ENCODE data around the gene USP46.

USP46 gene

DNA sequence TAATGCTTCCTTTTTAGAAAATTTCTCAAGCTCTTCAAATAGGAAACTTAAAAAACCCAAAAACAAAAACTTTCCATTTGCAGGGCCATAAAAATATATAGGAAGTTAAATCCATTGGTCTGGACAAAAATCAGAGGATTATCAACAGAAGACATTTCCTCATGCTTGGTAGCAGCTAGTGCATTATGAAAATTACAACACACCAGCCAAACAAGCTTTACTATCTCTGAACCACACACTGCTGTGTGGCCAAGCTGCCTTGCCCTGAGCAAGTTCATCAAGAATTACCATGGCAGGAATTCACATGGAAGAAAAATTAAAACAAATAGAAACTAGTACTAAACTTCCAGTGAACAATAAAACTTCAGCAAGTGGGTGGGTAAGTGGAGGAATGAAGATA, 3.6 kb downstream of the USP46 start:
- DNase-seq, result no peak

DNA sequence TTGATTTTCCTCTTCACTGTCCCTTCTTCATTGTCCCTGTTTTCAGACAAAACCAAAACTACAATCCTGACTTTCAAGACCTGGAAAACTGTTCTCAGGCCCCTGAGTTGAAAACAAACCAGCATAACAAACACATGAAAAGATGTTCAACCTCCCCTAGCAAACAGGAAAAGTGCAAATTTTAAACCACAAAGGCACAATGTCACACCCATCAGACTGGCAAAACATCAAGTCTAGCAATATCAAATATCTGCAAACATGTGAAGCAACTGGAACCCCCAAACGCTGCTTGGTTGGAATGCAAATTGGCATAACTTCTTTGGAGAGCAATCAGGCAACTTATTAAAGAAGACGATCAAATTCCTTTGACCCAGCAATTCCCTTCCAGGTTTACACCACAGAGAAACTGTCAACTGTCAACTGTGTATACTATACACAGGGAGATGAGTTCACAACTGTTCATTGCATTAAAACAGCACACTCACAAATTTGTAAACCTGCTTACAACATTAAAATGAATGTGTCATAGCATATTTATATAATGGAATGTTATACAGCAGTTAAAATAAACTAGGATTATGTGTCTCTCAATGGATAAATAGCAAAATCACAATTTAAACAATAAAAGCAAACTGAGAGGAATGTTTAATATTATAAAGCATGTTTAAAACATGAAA, 7.0 kb downstream of the USP46 start:
- DNase-seq, result no peak

DNA sequence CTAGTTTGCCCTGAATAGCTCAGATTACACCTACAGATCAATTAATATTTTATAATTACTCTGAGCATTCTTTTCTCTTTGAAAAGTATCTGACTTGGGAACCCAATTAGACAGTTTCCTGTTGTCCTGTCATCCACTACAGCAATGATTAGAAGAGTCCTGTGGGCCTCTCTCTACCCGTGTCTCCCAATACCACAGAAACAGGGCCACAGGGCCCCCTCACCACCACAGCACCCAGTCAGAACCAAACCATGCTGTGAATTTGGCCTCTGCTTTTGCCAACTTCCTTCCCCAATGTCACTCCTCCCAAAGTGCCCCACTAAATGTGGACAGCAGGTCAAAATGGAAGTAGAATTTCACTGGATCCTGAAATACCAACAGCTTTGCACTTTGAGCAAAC, 10.3 kb downstream of the USP46 start:
- DNase-seq, result no peak

GRCh38 chr4:52646741-52647140, 12.4 kb downstream of the USP46 start:
- DNase-seq, result no peak

- DNase-seq, result no peak
Observed at GRCh38 chr4:52646096-52646495, 13.0 kb downstream of the USP46 start.

DNA sequence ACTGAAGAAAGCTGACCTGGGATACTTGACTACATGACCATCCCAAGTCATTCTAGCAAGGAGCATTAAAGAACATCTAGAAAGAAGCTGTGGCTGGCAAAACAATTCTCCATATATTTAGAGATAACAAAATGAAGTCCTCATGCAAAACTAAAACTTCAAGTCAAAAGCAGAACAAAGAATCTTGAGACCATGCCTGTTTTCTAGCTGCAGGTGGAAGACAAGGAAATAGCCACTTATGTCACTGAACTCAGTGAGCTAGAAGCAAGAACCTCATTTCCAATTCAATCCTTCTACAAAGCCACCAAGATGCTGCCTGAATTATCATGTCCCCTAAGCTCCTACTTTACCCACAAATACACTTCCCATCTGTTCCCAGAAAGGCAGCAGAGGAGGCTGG, 13.8 kb downstream of the USP46 start:
- DNase-seq, result no peak

DNA sequence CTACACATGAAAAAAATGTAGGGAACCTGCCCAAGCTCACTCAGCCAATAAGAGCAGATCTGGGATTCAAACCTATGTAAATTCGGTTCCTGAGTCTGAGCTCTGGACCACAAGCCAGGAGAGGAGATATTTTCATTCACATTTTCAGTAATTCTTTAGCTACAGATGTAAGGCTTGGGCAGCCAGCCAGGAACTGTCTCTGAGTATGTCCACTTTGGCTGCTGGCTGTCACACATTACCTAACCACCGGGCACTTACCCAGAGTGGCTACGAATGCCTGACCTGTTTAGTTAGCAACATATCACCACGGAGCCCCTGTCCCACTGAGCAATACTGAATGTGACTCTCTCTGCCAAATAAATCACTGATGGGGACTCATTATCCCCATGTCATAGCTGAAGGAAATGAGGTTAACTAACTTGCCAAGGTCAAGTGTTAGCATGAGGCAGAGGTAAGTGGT, 15.3 kb downstream of the USP46 start:
- DNase-seq, result no peak

DNA sequence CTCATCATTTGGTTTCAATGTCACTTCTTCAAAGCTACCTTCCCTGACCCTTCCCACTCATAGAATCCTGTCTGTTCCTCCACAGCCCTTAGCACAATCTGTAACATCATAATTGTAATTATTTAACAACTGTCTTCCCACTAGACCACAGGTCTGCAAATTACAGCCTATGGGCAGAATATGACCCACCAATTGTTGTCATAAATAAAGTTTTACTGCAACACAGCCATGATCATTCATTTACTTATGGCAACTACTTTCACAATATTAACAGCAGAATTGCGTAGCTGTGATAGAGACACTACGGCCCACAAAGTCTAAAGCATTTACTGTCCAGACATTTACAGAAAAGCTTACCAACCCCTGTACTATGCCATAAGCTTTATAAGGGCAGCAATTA, 15.9 kb downstream of the USP46 start:
- no peak for DNase-seq

DNA sequence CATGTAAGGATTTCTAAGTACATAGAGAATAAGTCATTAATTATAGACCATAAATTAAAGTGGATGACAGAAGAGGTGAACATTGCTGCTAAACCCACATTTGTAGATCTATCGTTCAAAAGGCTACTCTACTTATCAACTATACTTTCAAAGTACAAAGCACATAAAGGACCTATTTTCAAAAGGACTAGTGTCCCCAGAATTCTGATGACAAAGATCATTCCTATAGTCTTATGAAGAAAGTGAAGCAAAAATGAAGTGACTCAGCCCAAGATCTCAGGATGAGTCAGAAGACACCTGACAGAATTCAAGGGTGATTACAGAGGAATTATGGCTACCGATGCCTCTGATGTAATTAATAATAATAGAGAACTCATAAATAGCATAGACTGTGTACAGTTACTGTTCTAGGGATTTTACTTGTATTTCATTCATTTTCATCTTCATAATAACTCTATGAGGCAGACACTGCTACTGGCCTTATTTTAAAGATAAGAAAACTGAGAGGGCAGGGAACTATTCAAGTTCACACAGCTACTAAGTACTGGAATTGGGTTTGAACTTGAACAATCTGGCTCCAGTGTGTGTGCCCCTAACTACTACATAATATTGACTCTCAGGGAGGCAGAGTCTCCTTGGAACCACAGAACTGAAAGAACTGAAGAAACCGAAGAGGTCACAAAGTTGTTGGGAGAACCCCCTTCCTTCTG, 17.1 kb downstream of the USP46 start:
- no peak for DNase-seq

DNA sequence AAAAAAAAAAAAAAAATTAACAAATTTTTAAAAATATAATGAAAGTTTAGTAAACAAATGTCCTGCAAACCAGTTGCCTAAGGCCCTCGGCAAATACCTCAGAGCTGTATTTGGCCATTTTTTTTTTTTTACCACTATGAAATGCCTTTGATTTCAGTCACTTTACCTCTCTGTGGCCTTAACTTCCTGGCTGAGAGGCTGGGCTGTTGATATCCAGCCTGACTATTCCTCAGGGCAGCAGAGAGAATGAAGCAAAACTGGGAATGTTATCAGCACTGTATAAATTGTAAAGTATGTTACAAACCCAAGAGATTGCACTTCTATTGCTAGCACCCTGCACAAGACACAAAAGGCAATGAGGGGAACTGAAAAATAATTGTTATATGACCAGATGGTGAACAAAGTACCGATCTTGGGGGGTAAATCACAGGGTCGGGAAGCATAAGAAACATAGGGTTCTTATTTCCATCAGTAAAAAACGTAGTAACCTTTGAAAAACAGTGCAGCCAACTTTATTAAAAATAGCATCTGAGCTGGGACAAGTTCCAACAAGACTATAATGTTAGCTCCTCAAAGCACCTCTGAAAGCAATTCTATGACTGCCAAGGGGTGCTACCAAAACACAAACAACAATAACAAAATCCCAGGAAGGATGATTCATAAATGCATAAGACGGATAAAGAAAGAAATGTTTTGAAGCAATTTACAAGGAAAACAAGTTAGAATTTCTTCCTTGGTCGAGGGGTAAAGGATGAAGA, 18.1 kb downstream of the USP46 start:
- DNase-seq, result no peak

- no peak for DNase-seq
Observed at GRCh38 chr4:52638717-52639116, 20.4 kb downstream of the USP46 start.

GRCh38 chr4:52637116-52637515, 22.0 kb downstream of the USP46 start:
- DNase-seq, result no peak

DNA sequence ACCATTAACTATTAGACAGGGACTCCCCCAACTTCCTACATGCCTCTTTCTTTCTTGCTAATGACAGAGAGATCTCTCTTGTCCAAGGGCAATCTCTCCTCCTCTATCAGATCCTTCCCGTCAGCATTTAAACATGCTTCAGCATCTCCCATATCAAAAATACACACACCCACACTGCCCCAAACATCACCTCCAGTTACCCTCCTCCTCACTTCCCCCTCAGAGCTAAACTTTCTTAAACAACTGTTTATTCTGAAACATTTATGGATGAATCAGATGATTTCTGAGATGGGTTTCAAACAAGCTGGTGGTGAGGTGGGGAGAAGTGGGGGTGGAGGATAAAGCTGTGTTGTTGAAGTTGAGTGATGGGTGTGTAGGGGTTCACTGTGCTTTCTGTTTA, 23.5 kb downstream of the USP46 start:
- DNase-seq, result no peak

DNA sequence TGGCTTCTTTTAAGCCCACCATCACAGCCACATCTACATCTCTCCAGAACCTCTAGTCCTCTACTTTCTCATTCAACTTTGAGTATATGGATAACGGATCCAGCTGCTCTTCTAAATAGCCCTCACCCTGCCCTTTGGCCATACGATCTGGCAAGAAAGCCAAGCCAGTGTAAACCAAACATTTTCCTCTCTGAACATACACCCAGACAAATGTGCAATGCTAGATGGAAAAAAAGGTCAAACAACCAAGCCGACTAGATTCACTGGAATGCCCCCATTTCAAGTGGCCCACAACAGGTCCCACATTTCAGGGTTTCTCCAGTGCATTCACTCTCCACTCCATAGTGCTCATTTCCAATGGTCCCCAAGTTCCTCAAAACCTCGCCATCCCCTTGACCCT, 24.0 kb downstream of the USP46 start:
- no peak for DNase-seq

GRCh38 chr4:52633846-52634245, 25.3 kb downstream of the USP46 start:
- DNase-seq, result no peak

- DNase-seq, result no peak
Observed at GRCh38 chr4:52628974-52629373, 30.1 kb downstream of the USP46 start.

GRCh38 chr4:52628543-52628942, 30.6 kb downstream of the USP46 start:
- no peak for DNase-seq

- DNase-seq, result no peak
Observed at GRCh38 chr4:52627876-52628275, 31.2 kb downstream of the USP46 start.

- DNase-seq, result no peak
Observed at GRCh38 chr4:52625216-52625615, 33.9 kb downstream of the USP46 start.

- no peak for DNase-seq
Observed at GRCh38 chr4:52622564-52622963, 36.5 kb downstream of the USP46 start.

DNA sequence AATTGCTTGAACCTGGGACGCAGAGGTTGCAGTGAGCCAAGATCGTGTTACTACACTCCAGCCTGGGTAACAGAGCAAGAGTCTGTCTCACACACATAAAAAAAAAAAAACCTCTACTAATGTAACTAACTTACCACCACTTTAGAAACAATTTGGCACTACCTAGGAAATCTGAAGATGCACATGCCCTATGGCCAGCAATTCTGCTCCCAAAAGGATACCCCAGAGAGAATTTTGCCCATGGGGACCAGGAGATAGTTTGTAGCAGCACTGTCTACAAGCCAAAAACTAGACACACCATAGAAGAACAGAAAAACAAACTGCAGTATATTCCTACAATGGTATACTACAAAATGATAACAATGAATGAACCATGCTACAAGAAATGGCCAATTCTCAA, 37.5 kb downstream of the USP46 start:
- no peak for DNase-seq

DNA sequence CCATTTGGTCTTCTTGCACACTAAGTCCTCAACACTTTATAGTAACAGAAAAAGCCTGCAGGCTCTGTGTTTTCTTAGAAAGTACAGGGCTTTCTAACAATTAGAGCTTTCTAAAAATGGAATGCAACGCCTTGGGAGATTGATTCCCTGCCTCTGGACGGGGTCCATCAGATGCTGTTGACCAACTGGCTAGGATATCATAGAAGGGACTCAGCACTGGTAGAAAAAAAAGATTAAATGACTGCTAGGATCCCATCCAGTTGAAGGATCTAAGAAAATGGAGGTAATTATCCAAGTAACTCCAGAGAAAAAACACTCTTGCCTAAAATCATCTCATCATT, 39.5 kb downstream of the USP46 start:
- DNase-seq, result no peak

GRCh38 chr4:52618795-52619590, 40.1 kb downstream of the USP46 start:
- DNase-seq, result no peak

Data from NCI-H526 (cell line).